Anterior cingulate cortex (tissue), 58 donors: ENCODE results near the gene ROBO1.

ENCODE experiments used
- DNase-seq, 58 donors: peaks; one replicate each; lab custom pipeline; 2025; lab: John Stamatoyannopoulos, UW

Gene ROBO1

GRCh38 chr3:79111375-79112052 lies 656.3 kb downstream of the ROBO1 start:
- no peak for DNase-seq

GRCh38 chr3:79109754-79110153 lies 658.0 kb downstream of the ROBO1 start:
- DNase-seq, result no peak

GRCh38 chr3:79103307-79103706 lies 664.5 kb downstream of the ROBO1 start:
- no peak for DNase-seq

GRCh38 chr3:79097964-79098660 lies 669.7 kb downstream of the ROBO1 start:
- DNase-seq, result no peak

GRCh38 chr3:79094654-79095053 lies 673.1 kb downstream of the ROBO1 start:
- DNase-seq, result no peak

GRCh38 chr3:79086514-79086913 lies 681.3 kb downstream of the ROBO1 start:
- DNase-seq, result peak in 40 of 58 donors; percentile 0 to 54 (median 5)

GRCh38 chr3:79085171-79085570 lies 682.6 kb downstream of the ROBO1 start:
- DNase-seq, result no peak

- no peak for DNase-seq
These were observed 686.5 kb downstream of the ROBO1 start for GRCh38 chr3:79081335-79081734.

- no peak for DNase-seq
These were observed 693.2 kb downstream of the ROBO1 start for GRCh38 chr3:79074558-79074957.

- DNase-seq, result no peak
These were observed 700.1 kb downstream of the ROBO1 start for GRCh38 chr3:79067734-79068133.

GRCh38 chr3:79066481-79066880 lies 701.3 kb downstream of the ROBO1 start:
- no peak for DNase-seq

GRCh38 chr3:79063624-79064023 lies 704.2 kb downstream of the ROBO1 start:
- no peak for DNase-seq

GRCh38 chr3:79057756-79058155 lies 710.0 kb downstream of the ROBO1 start:
- no peak for DNase-seq

GRCh38 chr3:79056498-79056897 lies 711.3 kb downstream of the ROBO1 start:
- DNase-seq, result no peak

GRCh38 chr3:79052054-79052681 lies 715.6 kb downstream of the ROBO1 start:
- no peak for DNase-seq

- DNase-seq, result no peak
These were observed 720.2 kb downstream of the ROBO1 start for GRCh38 chr3:79047581-79047980.

GRCh38 chr3:79041621-79042020 lies 726.2 kb downstream of the ROBO1 start:
- DNase-seq, result no peak

GRCh38 chr3:79040701-79041100 lies 727.1 kb downstream of the ROBO1 start:
- no peak for DNase-seq

GRCh38 chr3:79040091-79040490 lies 727.7 kb downstream of the ROBO1 start:
- no peak for DNase-seq

- no peak for DNase-seq
These were observed 728.6 kb downstream of the ROBO1 start for GRCh38 chr3:79039192-79039591.

- DNase-seq, result no peak
These were observed 729.2 kb downstream of the ROBO1 start for GRCh38 chr3:79038636-79039035.

- DNase-seq, result no peak
These were observed 729.7 kb downstream of the ROBO1 start for GRCh38 chr3:79038057-79038456.
